ENCODE measurements around the gene WDR53.
"Not testable (repeated sequence)": the region's sequence is repeated elsewhere in the genome, so short reads cannot be mapped to it uniquely, and the experiment has no call there.

WDR53 gene

GRCh38 chr3:196585044-196585757 lies 16.8 kb upstream of the WDR53 start:
- Mint-ChIP-seq H3K4me1 (peaks cover 10% of the 10 kb centered on the region), H3K27me3 (no peaks in the 10 kb centered on the region), H3K9me3 (no peaks in the 10 kb centered on the region), H3K4me3 (no peak overlapping the region), H3K27ac (peak overlapping the region in 1 of 2 donors; percentile 88)
- DNase-seq (no peak), ATAC-seq (no peak)

GRCh38 chr3:196572389-196572788 lies 4.0 kb upstream of the WDR53 start:
- DNase-seq (no peak), ATAC-seq (no peak)
- peaks cover 23% of the 10 kb centered on the region for H3K4me1 Mint-ChIP-seq
- no peaks in the 10 kb centered on the region for H3K27me3 Mint-ChIP-seq
- H3K9me3 Mint-ChIP-seq = no peaks in the 10 kb centered on the region
- H3K27ac Mint-ChIP-seq = no peak overlapping the region
- no peak overlapping the region for H3K4me3 Mint-ChIP-seq

- not testable (repeated sequence) for H3K27me3 Mint-ChIP-seq, DNase-seq, H3K9me3 Mint-ChIP-seq, ATAC-seq, H3K27ac Mint-ChIP-seq
- Mint-ChIP-seq H3K4me1 (peaks cover 30% of the 10 kb centered on the region), H3K4me3 (peak overlapping the region; percentile 87 to 96)
Observed at GRCh38 chr3:196570332-196570731, 2.0 kb upstream of the WDR53 start.

- H3K9me3 Mint-ChIP-seq = no peaks in the 10 kb centered on the region
- DNase-seq = peak; percentile 51 to 63
- H3K4me1 Mint-ChIP-seq = peaks cover 33% of the 10 kb centered on the region
- peak overlapping the region; percentile 79 to 96 for H3K27ac Mint-ChIP-seq
- peak overlapping the region; percentile 87 to 96 for H3K4me3 Mint-ChIP-seq
- H3K27me3 Mint-ChIP-seq = no peaks in the 10 kb centered on the region
- peak; percentile 71 for ATAC-seq
Observed at GRCh38 chr3:196569003-196569516, 706 bp upstream of the WDR53 start.

- peak overlapping the region; percentile 64 to 68 for H3K27ac Mint-ChIP-seq
- peaks cover 46% of the 10 kb centered on the region for H3K4me1 Mint-ChIP-seq
- no peaks in the 10 kb centered on the region for H3K27me3 Mint-ChIP-seq
- DNase-seq = no peak
- no peaks in the 10 kb centered on the region for H3K9me3 Mint-ChIP-seq
- peak overlapping the region; percentile 44 to 46 for H3K4me3 Mint-ChIP-seq
- no peak for ATAC-seq
Observed at GRCh38 chr3:196563721-196564225, 4.6 kb downstream of the WDR53 start.

GRCh38 chr3:196559826-196560225 lies 8.5 kb downstream of the WDR53 start:
- H3K4me3 Mint-ChIP-seq = no peak overlapping the region
- no peaks in the 10 kb centered on the region for H3K9me3 Mint-ChIP-seq
- ATAC-seq (no peak), DNase-seq (no peak)
- no peaks in the 10 kb centered on the region for H3K27me3 Mint-ChIP-seq
- H3K27ac Mint-ChIP-seq = no peak overlapping the region
- peaks cover 40% of the 10 kb centered on the region for H3K4me1 Mint-ChIP-seq

- no peak overlapping the region for H3K27ac Mint-ChIP-seq
- H3K4me3 Mint-ChIP-seq = no peak overlapping the region
- H3K9me3 Mint-ChIP-seq = no peaks in the 10 kb centered on the region
- DNase-seq (no peak), ATAC-seq (no peak)
- peaks cover 27% of the 10 kb centered on the region for H3K4me1 Mint-ChIP-seq
- no peaks in the 10 kb centered on the region for H3K27me3 Mint-ChIP-seq
Observed at GRCh38 chr3:196558476-196558875, 9.9 kb downstream of the WDR53 start.

GRCh38 chr3:196557236-196557635 lies 11.1 kb downstream of the WDR53 start:
- no peaks in the 10 kb centered on the region for H3K27me3 Mint-ChIP-seq
- H3K9me3 Mint-ChIP-seq = no peaks in the 10 kb centered on the region
- peak overlapping the region in 1 of 2 donors; percentile 6 for H3K27ac Mint-ChIP-seq
- no peak overlapping the region for H3K4me3 Mint-ChIP-seq
- peaks cover 20% of the 10 kb centered on the region for H3K4me1 Mint-ChIP-seq
- DNase-seq (no peak), ATAC-seq (no peak)

- peak overlapping the region in 1 of 2 donors; percentile 63 for H3K27ac Mint-ChIP-seq
- no peaks in the 10 kb centered on the region for H3K27me3 Mint-ChIP-seq
- peaks cover 3 to 4% of the 10 kb centered on the region in 2 donors for H3K9me3 Mint-ChIP-seq
- H3K4me3 Mint-ChIP-seq = no peak overlapping the region
- peaks cover 17% of the 10 kb centered on the region for H3K4me1 Mint-ChIP-seq
- ATAC-seq (no peak), DNase-seq (no peak)
Observed at GRCh38 chr3:196555295-196555694, 13.1 kb downstream of the WDR53 start.

- peak overlapping the region in 1 of 2 donors; percentile 49 for H3K27ac Mint-ChIP-seq
- H3K4me3 Mint-ChIP-seq = no peak overlapping the region
Observed at GRCh38 chr3:196554205-196554604, 14.1 kb downstream of the WDR53 start.

GRCh38 chr3:196553551-196553950 lies 14.8 kb downstream of the WDR53 start:
- Mint-ChIP-seq H3K4me1 (peaks cover 6% of the 10 kb centered on the region), H3K27ac (no peak overlapping the region), H3K4me3 (no peak overlapping the region), H3K9me3 (peaks cover 15 to 19% of the 10 kb centered on the region in 2 donors), H3K27me3 (no peaks in the 10 kb centered on the region)
- ATAC-seq (no peak), DNase-seq (no peak)

More at GRCh38 chr3:196554205-196554604, 14.1 kb downstream of the WDR53 start:
- peaks cover 14 to 15% of the 10 kb centered on the region in 2 donors for H3K9me3 Mint-ChIP-seq
- H3K4me1 Mint-ChIP-seq = peaks cover 8% of the 10 kb centered on the region
- ATAC-seq (no peak), DNase-seq (no peak)
- no peaks in the 10 kb centered on the region for H3K27me3 Mint-ChIP-seq

GRCh38 chr3:196552253-196552652 lies 16.1 kb downstream of the WDR53 start:
- DNase-seq (no peak), ATAC-seq (no peak)
- Mint-ChIP-seq H3K9me3 (peaks cover 22 to 26% of the 10 kb centered on the region in 2 donors), H3K4me1 (peaks cover 6% of the 10 kb centered on the region), H3K4me3 (no peak overlapping the region), H3K27me3 (no peaks in the 10 kb centered on the region), H3K27ac (no peak overlapping the region)

GRCh38 chr3:196550172-196550571 lies 18.2 kb downstream of the WDR53 start:
- H3K4me1 Mint-ChIP-seq, H3K4me3 Mint-ChIP-seq, H3K27ac Mint-ChIP-seq: not testable (repeated sequence)

GRCh38 chr3:196549312-196549711 lies 19.0 kb downstream of the WDR53 start:
- not testable (repeated sequence) for H3K27ac Mint-ChIP-seq, ATAC-seq, DNase-seq

More at GRCh38 chr3:196550172-196550571, 18.2 kb downstream of the WDR53 start:
- ATAC-seq, DNase-seq, H3K27me3 Mint-ChIP-seq: not testable (repeated sequence)
- H3K9me3 Mint-ChIP-seq = peaks cover 22 to 26% of the 10 kb centered on the region in 2 donors

GRCh38 chr3:196547067-196547466 lies 21.3 kb downstream of the WDR53 start:
- no peak overlapping the region for H3K27ac Mint-ChIP-seq
- no peaks in the 10 kb centered on the region for H3K4me1 Mint-ChIP-seq
- H3K4me3 Mint-ChIP-seq = no peak overlapping the region
- ATAC-seq = no peak
- no peaks in the 10 kb centered on the region for H3K27me3 Mint-ChIP-seq
- peaks cover 22 to 26% of the 10 kb centered on the region in 2 donors for H3K9me3 Mint-ChIP-seq
- no peak for DNase-seq

More at GRCh38 chr3:196549312-196549711, 19.0 kb downstream of the WDR53 start:
- peaks cover 22 to 26% of the 10 kb centered on the region in 2 donors for H3K9me3 Mint-ChIP-seq
- H3K27me3 Mint-ChIP-seq, H3K4me1 Mint-ChIP-seq, H3K4me3 Mint-ChIP-seq: not testable (repeated sequence)

- Mint-ChIP-seq H3K27me3 (no peaks in the 10 kb centered on the region), H3K4me1 (no peaks in the 10 kb centered on the region), H3K9me3 (peaks cover 22 to 26% of the 10 kb centered on the region in 2 donors), H3K27ac (no peak overlapping the region), H3K4me3 (no peak overlapping the region)
- no peak for ATAC-seq
- no peak for DNase-seq
Observed at GRCh38 chr3:196546537-196546936, 21.8 kb downstream of the WDR53 start.
